ENCODE results near the gene NR4A2. TPM values are rescaled to one million over a fixed set of nuclear protein-coding genes. Genes with fewer than 3 reads are reported as not detected.
"Not testable (repeated sequence)": the region's sequence is repeated elsewhere in the genome, so short reads cannot be mapped to it uniquely, and the experiment has no call there.

NR4A2 gene
- polyA plus RNA-seq, 4 donors = 0.53 to 3.1 (median 0.84) TPM

GRCh38 chr2:156322686-156323231 is 9.8 kb downstream of the NR4A2 start:
- DNase-seq (ENCODE audit: low read depth in 4 of 4, low spot score in 3 of 4) = no peak

DNA sequence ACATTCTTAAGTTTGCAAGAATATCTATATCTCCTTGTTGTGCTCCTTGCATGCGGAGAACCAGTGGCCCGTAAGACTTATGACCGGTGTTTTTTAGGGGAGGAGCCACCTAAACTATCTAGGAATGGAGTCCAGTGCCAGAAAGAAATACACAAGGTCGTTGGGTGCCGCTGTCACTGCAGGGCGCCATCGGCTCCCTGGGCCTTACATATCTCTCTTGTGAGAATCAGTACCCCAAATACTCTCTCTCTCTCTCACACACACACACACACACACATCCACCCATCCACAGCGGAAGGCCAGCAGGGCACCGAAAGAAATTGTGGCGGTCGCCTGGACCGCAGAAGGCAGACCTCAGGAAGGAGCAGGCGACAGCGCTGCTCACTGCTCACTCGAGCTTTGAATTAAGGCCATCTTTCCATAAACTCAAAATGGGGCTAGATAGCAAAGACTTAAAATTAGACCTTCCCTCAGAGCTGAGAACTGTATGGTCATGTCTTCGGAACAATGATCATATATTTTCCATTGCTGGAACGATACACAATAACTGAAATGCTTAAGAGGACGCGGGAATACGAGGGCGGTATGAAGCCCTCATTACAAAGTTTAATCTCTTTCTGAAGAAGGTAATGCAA is 10.4 kb downstream of the NR4A2 start:
- DNase-seq (ENCODE audit: low read depth in 4 of 4, low spot score in 3 of 4) = no peak

- DNase-seq (ENCODE audit: low read depth in 4 of 4, low spot score in 3 of 4) = no peak
These were observed 11.1 kb downstream of the NR4A2 start for GRCh38 chr2:156321243-156321904.

DNA sequence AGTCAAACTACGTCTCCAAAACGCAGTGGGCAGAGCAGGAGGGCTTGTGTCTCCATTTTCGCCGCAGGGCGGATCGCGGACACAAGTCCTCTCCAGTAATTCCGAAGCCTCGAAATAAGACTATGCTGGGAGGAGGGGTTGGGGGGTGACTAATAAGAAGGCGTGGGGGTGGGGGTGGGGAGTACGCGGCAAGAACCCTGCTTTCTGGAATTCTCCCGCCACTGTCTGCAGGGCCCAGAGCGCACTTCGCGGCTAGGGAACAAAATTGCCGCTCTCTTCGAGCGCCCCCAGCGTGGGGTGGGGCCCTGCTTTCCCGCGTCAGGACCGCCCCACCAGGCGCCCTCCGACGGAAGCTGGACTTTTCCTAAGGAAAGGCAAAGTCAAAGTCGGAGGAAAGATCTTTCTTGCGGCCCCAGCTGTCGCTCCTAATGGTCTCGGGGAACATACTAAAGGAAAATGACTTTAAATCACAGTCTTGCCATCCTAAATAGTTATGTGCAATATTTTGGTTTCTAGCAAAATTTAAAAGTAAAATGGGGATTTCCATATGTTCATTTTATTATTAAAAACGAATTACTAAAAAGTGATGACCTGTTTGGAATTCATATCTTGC is 11.9 kb downstream of the NR4A2 start:
- DNase-seq (ENCODE audit: low read depth in 4 of 4, low spot score in 3 of 4) = no peak

DNA sequence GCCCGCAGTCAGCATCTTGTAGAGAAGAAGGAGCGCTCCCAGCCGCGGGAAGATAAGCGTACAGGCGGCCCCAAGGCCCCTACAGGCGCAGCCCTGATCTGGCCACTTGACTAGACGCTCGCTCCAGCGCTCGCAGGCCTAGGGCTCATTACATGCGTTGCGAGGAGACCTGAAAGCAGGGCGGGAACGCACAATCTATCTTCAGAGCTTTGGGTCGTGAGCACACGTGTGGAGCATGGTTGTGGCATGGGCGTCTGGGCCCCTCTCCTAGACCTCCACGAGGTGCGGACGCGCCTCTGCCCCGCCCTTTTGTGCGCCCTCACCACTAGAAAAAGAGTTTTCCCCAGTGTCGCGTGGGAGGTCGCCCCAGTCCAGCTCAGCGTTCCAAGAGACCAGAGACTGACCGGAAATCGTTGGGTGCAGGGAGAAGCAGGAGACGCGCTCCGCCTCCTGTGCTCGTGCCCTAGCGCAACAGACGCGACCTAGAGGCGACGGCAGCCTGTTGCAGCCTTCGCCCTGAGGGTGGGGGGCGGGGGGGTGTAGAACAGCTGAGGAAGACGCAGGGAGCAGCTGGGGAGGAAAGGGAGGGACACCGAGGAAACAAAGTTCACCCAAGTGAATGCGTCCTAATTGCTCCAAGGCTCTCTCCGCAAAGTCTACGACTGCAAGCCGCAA is 12.6 kb downstream of the NR4A2 start:
- DNase-seq (ENCODE audit: low read depth in 4 of 4, low spot score in 3 of 4) = no peak

- DNase-seq (ENCODE audit: low read depth in 4 of 4, low spot score in 3 of 4) = no peak
These were observed 14.9 kb downstream of the NR4A2 start for GRCh38 chr2:156317631-156318030.

GRCh38 chr2:156311976-156312375 is 20.5 kb downstream of the NR4A2 start:
- DNase-seq (ENCODE audit: low read depth in 4 of 4, low spot score in 3 of 4) = no peak

DNA sequence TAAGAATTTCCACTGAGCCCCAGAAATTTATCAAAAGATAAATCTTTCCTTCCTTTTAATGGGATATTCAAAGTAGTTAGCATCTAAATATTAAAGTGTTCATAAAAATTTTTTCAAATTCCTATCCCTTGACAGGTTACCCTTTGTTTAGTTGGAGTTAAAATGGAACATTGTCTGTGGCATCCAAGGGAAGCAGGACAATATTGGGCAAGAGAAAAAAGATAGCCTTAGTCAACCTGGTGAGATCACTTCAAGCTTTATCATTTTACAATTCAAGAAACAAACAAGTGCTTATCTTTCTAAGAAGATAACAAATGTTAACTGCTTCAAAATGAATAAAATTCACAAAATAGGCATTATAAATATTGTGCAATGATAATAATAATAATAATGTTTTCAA is 21.7 kb downstream of the NR4A2 start:
- DNase-seq (ENCODE audit: low read depth in 4 of 4, low spot score in 3 of 4) = no peak

DNA sequence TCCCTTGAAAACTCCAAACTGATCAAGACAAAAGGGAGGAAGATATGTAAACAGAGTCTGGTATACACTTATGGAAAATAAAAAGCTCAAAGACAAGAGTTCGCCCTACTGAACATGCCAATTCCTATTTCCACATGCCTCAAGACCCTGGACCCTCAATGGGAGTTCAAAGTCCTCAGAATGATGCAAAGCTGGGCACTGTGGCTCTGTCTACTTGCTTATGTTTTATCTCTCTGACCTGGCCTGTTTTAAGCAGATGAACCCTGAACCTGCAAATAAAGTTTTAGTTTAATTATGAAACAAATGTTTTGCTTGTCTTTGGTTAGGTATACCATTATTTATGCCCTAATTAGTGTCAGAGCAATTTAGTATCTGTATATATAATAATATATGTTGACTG is 22.6 kb downstream of the NR4A2 start:
- no peak for DNase-seq (ENCODE audit: low read depth in 4 of 4, low spot score in 3 of 4)

GRCh38 chr2:156309167-156309566 is 23.4 kb downstream of the NR4A2 start:
- no peak for DNase-seq (ENCODE audit: low read depth in 4 of 4, low spot score in 3 of 4)

GRCh38 chr2:156306821-156307220 is 25.7 kb downstream of the NR4A2 start:
- DNase-seq (ENCODE audit: low read depth in 4 of 4, low spot score in 3 of 4) = no peak

DNA sequence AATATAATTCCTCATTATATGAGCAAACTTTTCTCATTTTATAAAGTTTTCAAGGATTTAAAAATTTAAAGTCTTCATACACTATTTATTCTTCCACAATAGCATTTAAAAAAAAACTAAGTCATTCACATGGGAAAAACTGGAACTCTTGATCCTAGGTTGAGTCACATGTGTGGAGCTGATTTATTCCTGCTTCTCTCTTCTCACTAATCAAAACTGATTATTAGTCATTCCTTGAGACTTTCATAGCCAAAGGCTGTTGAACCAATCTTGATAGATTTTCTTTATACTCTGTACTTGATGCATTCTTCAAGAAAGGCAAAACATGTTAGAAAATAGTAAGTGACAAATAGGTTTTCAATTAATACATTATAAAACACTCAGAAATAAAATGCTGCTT is 27.4 kb downstream of the NR4A2 start:
- no peak for DNase-seq (ENCODE audit: low read depth in 4 of 4, low spot score in 3 of 4)

DNA sequence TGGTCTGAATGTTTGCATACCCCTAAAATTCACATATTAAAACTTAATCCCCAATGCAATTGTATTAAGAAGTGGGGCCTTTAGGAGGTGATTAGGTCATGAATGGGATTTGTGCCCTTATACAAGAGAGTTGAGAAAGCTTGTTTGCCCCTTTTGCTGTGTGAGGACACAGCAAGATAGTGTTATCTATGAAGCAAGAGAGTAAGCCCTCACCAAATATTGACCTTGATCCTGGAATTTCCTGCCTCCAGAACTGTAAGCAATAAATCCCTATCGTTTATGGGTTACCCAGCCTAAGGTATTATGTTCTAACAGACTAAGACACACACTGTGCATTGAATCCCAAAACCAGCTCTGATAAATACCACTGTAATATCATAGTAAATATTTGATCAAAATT is 32.2 kb downstream of the NR4A2 start:
- DNase-seq (ENCODE audit: low read depth in 4 of 4, low spot score in 3 of 4) = no peak

GRCh38 chr2:156294945-156295580 is 37.5 kb downstream of the NR4A2 start:
- no peak for DNase-seq (ENCODE audit: low read depth in 4 of 4, low spot score in 3 of 4)

- not testable (repeated sequence) for DNase-seq (ENCODE audit: low read depth in 4 of 4, low spot score in 3 of 4)
These were observed 39.1 kb downstream of the NR4A2 start for GRCh38 chr2:156293382-156293781.

GRCh38 chr2:156279446-156280150 is 52.9 kb downstream of the NR4A2 start:
- no peak for DNase-seq (ENCODE audit: low read depth in 4 of 4, low spot score in 3 of 4)

Measured in right renal pelvis (tissue), 4 donors.